ENCODE measurements around the gene TMED6.

The TMED6 gene

DNA sequence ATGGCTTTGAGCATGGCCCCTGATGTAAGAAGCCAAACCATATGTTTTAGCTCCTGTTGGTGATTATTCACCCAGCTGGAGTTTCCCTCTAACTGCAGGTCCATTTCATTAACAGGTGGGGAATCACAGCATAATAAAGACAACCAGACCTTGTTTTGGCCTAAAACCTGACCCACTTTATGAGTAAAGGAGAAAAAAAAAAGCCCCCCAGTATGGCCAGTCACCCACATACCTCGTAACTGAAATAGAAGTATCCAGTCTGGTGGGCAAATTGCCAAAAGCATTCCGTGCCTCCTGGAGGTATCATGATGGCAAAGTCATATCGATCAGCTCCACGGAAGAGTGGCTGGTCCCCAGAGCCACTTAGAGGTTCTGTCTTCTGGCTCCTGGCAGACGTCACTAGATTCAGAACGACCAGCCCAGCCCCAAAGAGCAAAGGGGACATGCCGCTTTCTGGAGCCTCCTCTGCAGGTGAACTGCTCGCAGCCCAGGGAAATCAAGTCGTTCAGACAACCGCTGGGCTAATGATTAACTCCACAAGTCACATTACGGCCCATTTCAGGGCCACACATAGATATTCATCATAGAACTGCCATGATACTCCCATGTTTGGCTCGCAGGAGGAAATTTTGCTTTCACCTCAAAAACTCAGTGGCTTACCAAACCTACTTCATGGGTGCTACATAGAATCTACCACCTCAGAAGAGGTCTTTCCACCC lies at the start of gene TMED6:
Gene TMED6, minus strand, starts transcription at position 478 of the 719 bp plus-strand sequence. Its CDS starts 33 bp downstream, at position 445.
- DNase-seq (ENCODE audit: low spot score) = no peak

DNA sequence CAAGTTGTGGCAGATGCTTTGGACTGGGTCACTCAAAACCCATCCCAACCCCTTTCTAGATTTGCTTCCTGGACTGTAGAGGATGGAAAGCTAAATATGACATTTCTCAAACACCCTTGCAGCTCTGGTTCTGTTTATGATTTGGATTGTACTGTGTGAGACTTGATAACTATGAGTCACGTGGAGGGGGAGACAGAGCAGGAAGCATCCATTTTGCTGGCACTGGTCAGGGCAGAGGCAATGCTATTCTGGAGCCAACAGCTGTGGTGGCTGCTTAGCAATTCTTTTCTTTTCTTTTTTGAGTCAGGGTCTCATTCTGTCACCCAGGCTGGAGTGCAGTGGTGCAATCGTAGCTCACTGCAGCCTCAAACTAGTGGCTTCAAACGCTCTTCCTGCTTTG lies 47.8 kb upstream of the TMED6 start:
- no peak for DNase-seq (ENCODE audit: low spot score)

DNA sequence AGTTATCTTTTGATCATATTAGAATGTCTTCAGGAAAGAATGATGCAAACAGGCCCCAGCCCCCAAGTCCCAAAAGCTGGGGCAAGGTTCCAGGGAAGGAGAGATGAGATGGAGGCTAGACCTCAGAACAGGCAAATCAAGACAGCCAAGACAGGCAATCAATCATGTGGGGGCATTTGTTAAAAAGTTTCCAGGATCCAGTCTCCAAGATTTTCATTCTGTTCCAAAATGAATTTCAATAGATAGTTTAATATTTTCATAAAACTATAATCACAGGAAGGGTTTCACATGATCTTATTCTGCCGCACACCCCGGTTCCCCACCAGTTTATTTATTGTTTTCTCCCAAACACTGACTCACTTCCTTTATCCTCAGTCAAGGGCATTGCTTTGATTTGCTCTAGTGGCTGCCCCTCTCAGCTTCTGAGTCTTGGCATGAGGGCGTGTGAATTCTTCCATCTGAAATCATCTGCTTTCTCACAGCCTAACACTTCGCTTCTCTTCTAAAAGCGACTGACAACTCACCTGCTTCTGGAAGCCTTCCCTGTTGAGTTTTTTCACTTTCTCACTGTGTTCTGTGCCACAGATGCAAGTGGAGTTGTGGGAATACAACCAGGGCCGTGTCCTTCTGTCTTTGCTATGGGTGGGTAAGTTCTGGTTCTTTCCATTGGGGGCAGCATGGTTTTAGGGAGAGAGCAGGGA lies 46.4 kb upstream of the TMED6 start:
- peak; percentile 49 for DNase-seq (ENCODE audit: low spot score)

DNA sequence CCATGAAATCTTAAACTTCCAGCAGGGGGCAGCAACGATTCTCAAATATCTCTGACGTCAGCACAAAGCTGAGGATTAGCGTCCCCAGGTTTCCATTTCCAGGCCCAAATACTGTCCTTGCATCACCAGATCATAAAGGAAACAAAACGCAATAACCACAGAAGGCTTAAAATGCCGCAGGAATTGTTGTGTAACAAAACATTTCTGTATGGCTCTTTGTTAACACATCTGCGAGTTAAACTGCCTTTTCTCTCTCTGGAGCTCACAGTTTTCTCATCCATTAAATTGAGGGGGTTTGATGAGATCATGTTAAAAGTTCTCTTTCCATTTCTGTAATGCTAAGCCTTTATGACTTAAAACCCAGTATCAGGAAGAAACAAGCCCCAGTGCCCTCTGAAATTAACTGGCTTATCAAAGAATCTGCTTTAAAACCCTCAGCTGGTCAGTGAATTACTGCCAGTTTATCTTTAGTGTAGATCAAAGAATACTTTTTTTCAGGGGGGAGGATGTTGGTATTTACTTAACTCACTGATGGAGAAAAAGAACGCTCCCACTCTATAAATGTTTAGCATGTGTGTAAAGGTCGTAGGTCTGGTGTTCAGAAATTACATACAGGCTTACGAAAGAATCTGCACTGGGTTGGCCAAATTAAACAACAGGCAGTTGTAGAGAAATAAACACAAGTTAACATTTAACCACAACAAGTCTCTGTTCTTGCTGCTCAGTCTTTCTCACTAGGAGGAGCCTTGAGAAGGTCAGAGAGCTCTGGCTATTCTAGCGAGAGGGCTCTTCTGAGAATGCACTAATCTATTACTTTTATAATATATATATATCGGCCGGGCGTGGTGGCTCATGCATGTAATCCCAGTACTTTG lies 44.8 kb upstream of the TMED6 start:
- peak; percentile 70 for DNase-seq (ENCODE audit: low spot score)

DNA sequence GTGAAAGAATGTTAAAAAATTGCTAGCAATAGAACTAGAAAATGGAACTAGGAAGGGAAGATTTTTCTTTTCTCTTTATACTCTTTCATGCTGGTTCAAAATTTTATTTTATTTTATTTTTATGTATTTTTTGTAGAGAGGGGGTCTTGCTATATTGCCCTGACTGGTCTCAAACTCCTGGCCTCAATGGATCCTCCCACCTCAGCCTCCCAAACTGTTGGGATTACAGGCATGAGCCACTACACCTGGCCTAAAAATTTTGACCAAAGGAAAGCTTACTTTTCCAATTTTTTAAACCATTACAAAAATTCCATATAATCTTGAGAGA lies 44.2 kb upstream of the TMED6 start:
- DNase-seq (ENCODE audit: low spot score) = no peak

DNA sequence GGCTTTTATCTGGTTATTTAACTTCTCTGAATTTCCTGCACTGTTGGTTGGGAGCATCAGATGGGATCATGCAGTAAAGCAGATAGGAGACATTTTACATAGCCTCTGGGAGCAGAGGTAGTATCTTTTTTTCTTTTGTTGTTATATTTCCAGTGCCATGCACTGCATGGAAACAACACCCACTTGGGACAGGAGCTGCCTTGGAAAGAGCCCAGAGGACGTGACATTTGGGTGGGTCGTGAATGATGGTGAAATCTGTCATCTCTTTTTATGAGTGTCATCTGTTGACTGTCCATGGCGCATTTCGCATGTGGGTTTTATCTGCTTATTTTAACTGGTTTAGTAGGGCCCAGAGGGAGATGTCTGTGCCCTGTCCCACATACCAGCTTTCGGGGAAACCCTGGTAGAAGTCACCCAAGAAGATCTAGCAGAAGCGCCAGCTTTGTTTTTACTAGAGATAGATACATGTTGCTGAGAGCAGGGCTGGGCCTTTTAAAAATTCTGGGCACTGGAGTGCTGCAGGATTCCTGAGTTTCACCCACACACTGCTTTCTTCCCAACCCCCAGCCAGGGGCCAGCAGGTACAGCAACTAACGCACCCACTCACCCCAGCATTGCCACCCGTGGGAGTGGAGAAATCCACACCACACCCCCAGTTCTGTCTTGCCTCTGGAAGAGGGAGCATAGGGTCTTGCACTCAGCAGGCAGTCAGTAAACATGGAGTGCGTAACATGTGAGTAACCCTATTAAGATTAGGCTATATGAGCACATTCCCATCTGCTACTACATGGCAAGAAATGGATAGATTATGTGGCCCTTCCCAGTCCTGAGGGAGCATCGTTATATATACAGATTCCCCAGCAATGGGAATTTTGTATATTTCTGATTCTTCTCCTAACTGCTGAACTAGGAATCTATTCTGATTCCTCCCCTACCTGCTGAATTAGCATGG lies 42.6 kb upstream of the TMED6 start:
- DNase-seq (ENCODE audit: low spot score) = no peak

DNA sequence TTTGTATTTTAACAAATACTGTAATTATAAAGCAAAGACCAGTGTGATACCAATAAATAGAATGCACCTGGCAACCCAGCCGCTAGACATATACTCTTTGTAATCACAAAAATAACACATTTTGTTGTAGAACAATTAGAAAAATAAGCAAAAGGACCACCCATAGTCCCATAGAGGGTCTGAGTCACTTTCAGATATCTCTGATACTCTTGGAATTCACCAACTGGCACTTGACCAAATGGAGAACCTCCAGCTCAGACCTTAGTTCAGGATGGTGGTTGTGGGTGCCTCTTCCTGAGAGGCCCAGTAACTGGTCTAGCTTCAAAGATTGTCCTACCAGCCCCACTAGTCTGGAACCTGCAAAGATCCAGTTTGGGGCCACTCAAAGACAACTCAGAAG lies 35.0 kb upstream of the TMED6 start:
- no peak for DNase-seq (ENCODE audit: low spot score)

DNA sequence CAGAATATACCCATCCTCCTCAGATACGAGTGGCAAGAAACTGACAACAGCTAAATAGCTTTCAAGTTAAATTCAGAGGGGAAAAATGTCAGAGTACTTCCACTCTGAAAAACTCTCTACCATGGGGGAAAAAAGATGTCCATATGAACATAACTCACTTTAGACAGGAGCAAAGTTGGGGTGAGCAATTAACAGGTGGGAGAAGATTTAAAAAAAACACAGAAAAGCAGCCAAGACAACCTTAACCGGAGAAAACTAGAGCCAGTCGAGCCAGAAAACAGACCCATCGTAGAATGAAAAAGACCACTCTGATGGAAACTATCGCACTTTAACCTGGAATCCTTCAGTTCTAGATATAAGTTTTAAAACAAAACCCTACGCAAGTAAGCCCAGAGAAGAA lies 33.4 kb upstream of the TMED6 start:
- no peak for DNase-seq (ENCODE audit: low spot score)

DNA sequence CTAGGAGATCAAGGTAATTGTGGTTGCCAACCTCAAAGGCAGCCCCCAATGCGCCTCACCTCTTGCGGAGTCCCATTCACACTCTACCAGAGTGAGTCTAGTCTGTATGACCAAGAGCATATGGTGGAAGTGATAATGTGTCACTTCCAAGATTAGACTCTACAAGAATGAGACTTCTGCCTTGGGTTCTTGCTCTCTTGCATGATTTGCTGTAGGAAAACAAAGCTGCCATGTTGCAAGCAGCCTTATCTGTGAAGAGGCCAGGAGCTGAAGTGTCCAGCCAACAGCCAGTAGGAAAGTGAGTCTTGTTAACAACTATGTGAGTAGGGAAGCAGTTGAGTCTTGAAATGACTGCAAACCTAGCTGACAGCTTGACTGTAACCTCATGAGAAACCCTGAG lies 30.8 kb upstream of the TMED6 start:
- no peak for DNase-seq (ENCODE audit: low spot score)

DNA sequence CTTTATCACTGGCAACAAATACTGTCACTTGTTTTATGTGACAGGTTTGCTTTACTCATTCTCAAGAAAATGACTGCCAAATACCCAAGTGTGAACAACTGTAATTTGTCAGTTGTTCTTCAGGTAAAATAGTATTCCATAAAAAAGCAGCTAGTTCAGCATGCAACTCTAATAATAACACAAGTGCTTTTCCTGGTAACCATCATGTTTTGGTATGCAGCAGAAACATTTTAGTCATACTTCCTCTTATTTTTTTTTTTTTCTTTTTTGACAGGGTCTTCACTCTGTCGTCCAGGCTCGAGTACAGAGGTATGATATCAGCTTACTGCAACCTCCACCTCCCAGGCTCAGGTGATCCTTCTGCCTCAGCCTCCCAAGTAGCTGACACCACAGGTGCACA lies 29.6 kb upstream of the TMED6 start:
- no peak for DNase-seq (ENCODE audit: low spot score)

DNA sequence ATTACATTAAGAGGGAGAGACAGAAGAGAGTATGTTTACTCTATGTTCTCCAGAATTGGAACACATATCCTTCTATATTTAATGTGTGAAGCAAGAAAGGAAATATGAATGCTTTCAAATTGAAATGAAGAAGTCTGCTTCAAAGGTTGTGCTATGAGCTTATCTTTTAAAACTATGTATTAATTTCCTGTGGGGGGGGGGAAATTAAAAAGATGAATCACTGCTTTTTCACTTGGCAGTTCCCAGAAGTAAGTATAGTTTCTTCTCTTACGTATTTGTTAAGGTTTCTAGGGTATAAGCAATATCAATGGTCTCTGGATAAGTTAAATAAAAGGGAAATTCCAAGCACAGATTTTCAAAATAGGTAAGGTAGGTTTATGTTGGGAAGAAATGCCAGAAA lies 27.2 kb upstream of the TMED6 start:
- DNase-seq (ENCODE audit: low spot score) = no peak

DNA sequence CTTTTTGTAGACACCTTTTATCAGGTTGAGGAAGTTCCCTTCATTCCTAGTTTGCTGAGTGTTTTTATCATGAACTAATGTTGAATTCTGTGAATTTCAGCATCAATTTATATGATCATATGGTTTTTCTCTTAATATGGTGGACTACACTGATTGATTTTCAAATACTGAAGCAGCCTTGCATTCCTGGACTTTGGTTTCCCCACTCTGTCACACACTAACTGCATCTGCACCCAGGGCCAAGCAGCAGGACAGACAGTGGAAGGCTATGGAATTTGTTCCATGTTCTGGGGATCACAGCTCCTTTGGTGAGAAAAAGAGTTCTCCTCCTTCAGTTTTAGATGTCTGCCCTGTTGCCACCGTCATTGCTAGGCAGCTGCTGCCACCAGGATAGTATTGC lies 26.4 kb upstream of the TMED6 start:
- DNase-seq (ENCODE audit: low spot score) = no peak

DNA sequence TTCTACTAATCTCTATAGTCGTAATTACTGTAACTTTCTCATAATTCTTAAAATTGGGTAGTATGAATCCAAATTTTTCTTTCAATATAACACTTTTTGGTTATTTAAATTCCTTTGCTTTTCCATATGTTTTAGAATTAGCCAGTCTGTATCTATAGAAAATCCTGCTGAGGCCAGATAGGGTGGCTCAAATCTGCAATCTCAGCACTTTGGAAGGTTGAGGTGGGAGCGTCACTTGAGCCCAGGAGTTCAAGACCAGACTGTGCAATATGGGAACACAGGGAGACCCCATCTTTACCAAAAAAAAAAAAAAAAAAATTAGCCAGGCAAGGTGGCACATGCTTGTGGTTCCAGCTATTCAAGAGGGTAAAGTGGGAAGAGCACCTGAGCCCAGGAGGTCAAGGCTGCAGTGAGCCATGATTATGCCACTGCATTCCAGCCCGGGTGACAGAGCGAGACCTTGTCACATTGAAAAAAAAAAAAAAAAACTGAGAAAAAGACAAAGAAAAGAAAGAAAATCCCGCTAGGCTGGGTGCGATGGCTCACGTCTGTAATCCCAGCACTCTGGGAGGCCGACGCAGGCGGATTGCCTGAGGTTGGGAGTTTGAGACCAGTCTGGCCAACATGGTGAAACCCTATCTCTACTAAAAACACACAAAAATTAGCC lies 24.9 kb upstream of the TMED6 start:
- DNase-seq (ENCODE audit: low spot score) = no peak

DNA sequence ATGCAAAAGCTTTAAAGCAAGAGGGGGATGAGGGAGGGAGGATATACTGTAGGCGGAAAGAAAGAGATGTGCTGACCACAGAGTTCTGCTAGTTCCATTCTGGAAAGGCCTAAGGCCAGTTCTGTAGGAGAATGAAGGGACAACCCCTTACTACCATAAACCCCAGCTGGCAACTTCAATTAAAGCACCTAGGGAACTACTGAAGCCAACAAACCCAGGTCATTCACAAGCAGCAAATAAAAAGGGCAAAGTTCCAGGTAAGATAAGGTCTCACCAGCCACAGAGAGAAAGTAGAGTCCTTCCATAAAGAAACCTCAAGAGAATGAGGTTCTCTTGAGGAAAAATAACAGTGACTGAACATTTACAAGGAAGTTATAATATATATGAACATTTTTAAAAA lies 21.4 kb upstream of the TMED6 start:
- DNase-seq (ENCODE audit: low spot score) = no peak

DNA sequence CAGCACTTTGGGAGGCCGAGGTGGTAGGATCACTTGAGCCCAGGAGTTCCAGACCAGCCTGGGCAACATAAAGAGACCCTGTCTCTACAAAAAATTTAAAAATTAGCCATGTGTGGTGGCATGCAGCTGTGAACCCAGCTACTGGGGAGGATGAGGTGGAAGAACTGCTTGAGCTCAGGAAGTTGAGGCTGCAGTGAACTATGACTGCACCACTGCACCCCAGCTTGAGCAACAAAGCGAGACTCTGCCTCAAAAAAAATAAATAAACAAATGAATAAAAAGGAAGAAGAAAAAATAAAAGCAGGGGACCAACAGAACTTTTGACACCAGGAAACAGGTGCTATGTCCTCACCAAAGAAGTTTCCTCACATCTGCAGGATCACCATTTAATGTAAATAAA lies 20.0 kb upstream of the TMED6 start:
- no peak for DNase-seq (ENCODE audit: low spot score)

DNA sequence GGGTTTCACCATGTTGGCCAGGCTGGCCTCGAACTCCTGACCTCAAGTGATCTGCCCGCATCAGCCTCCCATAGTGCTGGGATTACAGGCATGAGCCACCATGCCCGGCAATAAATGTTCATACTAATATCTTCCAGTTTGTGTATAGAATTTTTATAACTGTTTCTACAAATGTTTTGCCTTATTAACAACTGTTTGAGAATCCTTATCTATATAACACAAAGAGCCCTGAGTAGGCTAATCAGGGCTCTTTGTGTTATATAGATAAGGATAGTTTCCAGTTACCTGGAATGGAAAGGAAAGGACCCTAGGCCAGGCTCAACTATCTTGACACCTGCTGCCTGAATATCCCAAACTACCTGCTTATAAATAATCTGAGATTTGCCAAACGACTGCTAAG lies 17.3 kb upstream of the TMED6 start:
- no peak for DNase-seq (ENCODE audit: low spot score)

DNA sequence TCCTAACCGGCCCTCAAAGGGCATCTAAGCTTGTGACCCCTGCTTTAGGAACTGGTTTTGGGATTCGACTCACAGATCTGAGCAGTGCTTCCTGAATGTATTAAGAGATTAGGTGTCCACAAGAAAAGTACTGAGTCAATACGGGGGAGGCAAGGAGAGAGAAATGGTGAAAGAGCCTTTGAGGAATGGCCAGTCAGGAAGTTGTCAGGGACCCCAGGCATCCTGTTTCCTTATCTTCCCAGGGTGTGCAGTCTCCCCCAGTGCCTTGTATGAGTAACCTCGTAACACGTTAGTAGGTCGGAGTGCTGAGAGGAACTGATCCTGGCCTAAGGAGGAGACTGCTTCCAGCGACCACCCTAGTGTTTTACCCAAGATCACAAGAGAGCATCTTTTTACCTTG lies 16.4 kb upstream of the TMED6 start:
- DNase-seq (ENCODE audit: low spot score) = no peak

DNA sequence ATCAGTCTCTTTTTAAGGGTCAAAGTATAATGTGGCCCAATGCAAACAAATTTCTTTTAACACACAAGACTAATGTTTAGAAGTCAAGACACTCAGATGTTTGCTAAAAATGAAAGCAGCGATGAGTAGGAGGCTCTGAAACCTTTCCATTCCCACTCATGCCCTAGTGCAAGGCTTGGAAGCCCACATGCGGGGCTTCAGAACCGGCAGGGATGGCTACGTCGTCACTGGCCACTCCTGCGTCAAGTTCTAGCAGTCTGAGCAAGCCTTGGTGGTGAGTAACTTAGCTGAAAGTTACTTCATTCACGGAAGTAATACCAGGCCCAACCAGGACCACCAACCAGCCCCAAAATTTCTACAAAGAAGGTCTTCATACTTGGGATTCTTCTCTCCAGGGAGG lies 14.8 kb upstream of the TMED6 start:
- no peak for DNase-seq (ENCODE audit: low spot score)

DNA sequence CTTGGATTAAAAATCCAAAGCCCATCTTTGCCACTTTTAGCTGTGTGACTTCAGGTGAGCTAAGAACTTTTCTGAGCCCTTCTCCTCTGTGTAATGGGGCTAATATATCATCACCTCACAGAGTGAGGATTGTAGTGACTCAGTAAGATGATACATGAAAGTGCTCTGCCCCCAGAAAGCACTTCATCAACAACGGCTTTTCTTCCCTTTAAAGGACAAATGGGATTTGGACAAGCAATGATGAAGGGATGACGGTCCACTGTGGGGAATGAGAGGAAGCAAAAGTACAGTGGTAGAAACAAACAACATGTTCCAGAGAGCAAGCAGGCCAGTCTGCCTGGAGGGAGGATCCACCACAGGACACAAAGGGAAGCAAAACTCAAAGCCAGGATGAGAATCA lies 14.3 kb upstream of the TMED6 start:
- DNase-seq (ENCODE audit: low spot score) = no peak

DNA sequence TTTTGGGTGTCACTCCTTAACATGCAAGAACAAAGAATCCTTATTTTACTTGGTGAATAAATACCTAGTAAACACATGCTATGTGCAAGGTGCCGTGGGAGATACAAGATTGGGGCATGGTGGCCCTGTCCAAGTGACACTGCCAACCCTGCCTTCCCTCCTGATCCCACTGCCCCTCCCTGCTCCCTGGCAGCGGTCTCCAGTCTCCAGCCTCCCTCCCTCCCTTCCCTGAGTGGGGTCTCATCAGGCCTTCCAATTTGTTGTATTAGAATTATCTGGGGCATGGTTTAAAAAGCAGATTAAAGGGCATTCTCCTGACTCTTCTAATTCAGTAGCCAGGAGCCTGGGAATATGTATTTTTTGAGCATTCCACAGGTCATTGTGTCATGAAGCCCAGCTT lies 12.5 kb upstream of the TMED6 start:
- no peak for DNase-seq (ENCODE audit: low spot score)

DNA sequence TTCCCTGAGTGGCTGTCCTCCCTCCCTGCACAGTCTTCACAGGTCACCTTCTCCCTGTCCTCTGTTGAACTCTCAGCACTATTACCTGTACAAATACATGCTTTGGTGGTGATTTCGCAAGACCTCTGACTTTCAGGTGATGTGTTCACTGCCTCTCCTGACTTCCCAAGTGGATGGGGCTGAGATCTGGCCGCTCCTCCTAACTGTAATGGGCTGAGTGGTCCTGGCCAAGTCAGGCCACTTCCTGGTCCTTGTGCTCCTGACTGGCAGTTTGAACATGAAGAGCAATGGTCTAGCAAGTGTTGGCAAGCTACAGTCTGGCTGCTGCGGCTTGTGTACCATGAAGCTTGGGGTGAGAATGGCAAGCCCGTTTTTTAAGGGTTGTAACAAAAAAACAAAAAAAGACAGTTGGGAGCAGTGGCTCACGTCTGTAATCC lies 11.7 kb upstream of the TMED6 start:
- no peak for DNase-seq (ENCODE audit: low spot score)

Data from AG08396 (cell line).